Stomach (tissue), 9 donors: ENCODE data around the gene LRFN4. TPM values are rescaled to one million over a fixed set of nuclear protein-coding genes. Genes with fewer than 3 reads are reported as not detected.

Source experiments
- DNase-seq, 2 donors: peaks; one replicate each; pipeline versions ENCODE4 v3.0.0 to v3.0.0-alpha.2; 2013 to 2019
- H3K27ac ChIP-seq, 5 donors: fragments of 200-600 bp in 4 of 5; sonication (generic) in 4 of 5; one replicate each; pipeline ENCODE4 v1.5.1; 2013 to 2019; ENCODE audit warnings: mild to moderate bottlenecking in 1 of 5, moderate library complexity in 1 of 5
- H3K27me3 ChIP-seq, 3 donors: fragments of 200-600 bp; sonication (generic); one replicate each; pipeline ENCODE4 v1.5.1; 2017 to 2019; ENCODE audit warnings: mixed run types in 1 of 3
- H3K36me3 ChIP-seq, 4 donors: fragments of 200-600 bp; sonication (generic); 1 replicate in 3 of 4; 2 replicates in 1 of 4; pipeline ENCODE4 v1.5.1; 2016 to 2019
- H3K4me1 ChIP-seq, 4 donors: fragments of 200-600 bp; sonication (generic); one replicate each; pipeline ENCODE4 v1.5.1; 2016 to 2019
- H3K4me3 ChIP-seq, 4 donors: fragments of 200-600 bp; sonication (generic) in 3 of 4; one replicate each; pipeline ENCODE4 v1.5.1; 2016 to 2019; ENCODE audit warnings: mild to moderate bottlenecking in 1 of 4
- H3K9me3 ChIP-seq, 4 donors: fragments of 200-600 bp; sonication (generic); one replicate each; pipeline ENCODE4 v1.5.1; 2016 to 2019
- CTCF ChIP-seq, 7 experiments: fragments of 450-650 bp in 4 of 7; fragments of 200-600 bp in 3 of 7; sonication (generic) in 3 of 7; IDR thresholded peaks; one replicate each; pipeline ENCODE4 v1.5.1; 2016 to 2019; ENCODE audit warnings: antibody characterized with exemption in 7 of 7, control low read depth in 2 of 7, mild to moderate bottlenecking in 1 of 7
- EP300 ChIP-seq: sonication (generic); formaldehyde crosslinking; IDR thresholded peaks from one replicate; pipeline ENCODE4 v1.6.1; 2017; ENCODE audit warnings: antibody characterized with exemption
- POLR2A ChIP-seq, 4 donors: fragments of 450-650 bp; IDR thresholded peaks; one replicate each; pipeline ENCODE4 v1.6.1; 2016; ENCODE audit warnings: antibody characterized with exemption in 4 of 4, control low read depth in 2 of 4, mild to moderate bottlenecking in 1 of 4, moderate library complexity in 1 of 4
- POLR2AphosphoS5 ChIP-seq, 3 donors: sonication (generic); formaldehyde crosslinking; IDR thresholded peaks; one replicate each; pipeline ENCODE4 v1.6.1; 2016; ENCODE audit warnings: antibody characterized with exemption in 3 of 3
- WGBS, 5 donors: extraction: QIAGEN DNeasy Blood & Tissue Kit in 3 of 5; methylation state at CpG; one replicate each; pipeline versions ENCODE4 v1.1.5 to v1.1.7; 2013 to 2018; 5-methylcytosine and 5-hydroxymethylcytosine counted together
- intact Hi-C: fragments of 100-400 bp; cut with DNase I; formaldehyde crosslinking; loops from one replicate; pipeline ENCODE4 v1.15.1; 2023; ENCODE audit warnings: low total_unique reads
- polyA plus RNA-seq, 3 donors: library from polyadenylated mRNA; stranded (reverse); fragments of 200-250 nt; gene quantifications; one replicate each; pipeline ENCODE4 v1.2.3, GENCODE V29; 2013
- total RNA-seq, 5 donors: library from RNA; depleted of rRNA; stranded (reverse); fragments of >200 nt; gene quantifications; one replicate each; pipeline versions ENCODE4 v1.1.0 to v1.2.3, GENCODE V29; 2014 to 2016
- donor health status: healthy with polysubstance abuse.
- donor health status: Bipolar disorder and iron deficiency.
- donor health status: healthy.

Gene LRFN4
- total and polyA plus RNA-seq, 8 donors, result 2.1 to 37.9 (median 12.7) TPM

DNA sequence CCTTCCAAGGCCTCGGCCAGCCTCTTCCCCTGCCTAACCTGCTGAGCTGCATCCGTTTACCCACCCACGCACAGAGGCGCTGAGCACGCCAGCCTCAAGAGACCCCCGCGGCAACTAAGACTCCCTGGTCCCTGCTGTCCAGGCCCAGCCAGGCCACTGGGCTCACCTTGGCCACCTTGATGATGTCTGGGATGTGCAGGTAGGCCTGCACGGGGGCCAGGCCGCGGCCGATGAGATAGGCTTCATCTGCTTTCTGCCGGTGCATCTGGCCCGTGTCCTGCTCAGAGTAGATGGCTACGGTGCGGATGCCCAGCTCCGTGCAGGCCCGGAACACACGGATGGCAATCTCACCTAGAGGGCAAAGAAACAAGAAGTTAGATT is 14.6 kb downstream of the LRFN4 start:
- WGBS, 5 donors, result 95 to 99% (median 97%) methylated on average over 14 to 18 of the region's 18 CpGs
- no peak for TF ChIP-seq EP300
- no peak for TF ChIP-seq POLR2A (IDR thresholded peaks at IDR 0.05)
- TF ChIP-seq CTCF (IDR thresholded peaks at IDR 0.05), result no peak
- Histone ChIP-seq H3K4me1 (peaks cover 0 to 9% (median 3%) of the 10 kb centered on the region in 4 donors), H3K27ac (no peak overlapping the region), H3K27me3 (no peaks in the 10 kb centered on the region), H3K9me3 (no peaks in the 10 kb centered on the region), H3K36me3 (peaks cover 7 to 24% (median 17%) of the 10 kb centered on the region in 4 donors), H3K4me3 (no peak overlapping the region)
- no peak for DNase-seq
- intact Hi-C loops, result no loop called here

DNA sequence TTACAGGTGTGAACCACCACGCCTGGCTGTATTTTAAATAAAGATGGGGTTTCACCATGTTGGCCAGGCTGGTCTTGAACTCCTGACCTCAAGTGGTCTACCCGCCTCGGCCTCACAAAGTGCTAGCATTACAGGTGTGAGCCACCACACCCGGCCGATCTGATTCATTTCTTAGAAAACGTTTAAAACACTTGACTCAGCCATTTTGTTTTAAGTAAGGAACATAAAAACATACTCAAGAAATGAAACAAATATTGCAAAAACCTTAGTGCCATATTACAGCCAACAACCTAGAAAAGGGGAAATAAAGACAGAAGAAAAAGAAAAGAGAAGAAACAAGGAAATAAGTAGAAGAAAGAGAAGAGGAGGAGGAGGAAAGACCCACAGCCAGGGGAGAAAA is 17.4 kb downstream of the LRFN4 start:
- 83 to 90% (median 86%) methylated on average over 6 of the region's 6 CpGs for WGBS, 5 donors
- H3K4me3 ChIP-seq, result no peak overlapping the region
- DNase-seq, result no peak

DNA sequence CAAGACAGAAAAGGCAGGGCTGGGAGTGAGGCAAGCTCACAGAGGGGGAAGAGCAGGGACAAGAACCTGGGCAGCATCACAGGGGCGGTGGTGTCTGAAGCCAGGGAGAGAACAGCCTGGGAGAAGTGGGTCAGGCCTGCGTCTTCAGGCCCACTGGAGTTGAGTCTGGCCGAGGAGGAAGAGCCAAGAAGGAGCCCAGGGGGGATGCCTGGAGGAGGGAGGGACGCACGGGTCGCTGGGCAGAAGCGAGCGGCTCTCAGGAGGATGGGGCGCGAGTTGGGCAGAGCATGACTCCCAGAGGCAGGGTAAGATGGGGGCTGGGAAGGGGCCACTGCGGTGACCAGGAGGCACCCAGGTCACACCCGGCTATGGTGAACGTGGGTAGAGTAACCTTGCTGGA is 18.5 kb downstream of the LRFN4 start:
- no peak overlapping the region for H3K4me3 ChIP-seq
- TF ChIP-seq POLR2A (IDR thresholded peaks at IDR 0.05), result no peak
- TF ChIP-seq CTCF (IDR thresholded peaks at IDR 0.05), result no peak
- no peak for TF ChIP-seq EP300
- no peak for TF ChIP-seq POLR2AphosphoS5 (IDR thresholded peaks at IDR 0.05)
- intact Hi-C loops, result no loop called here
- H3K36me3 ChIP-seq, result peaks cover 3 to 14% (median 10%) of the 10 kb centered on the region in 4 donors
- DNase-seq, result no peak
- H3K27ac ChIP-seq, result no peak overlapping the region
- 85 to 92% (median 87%) methylated on average over 13 of the region's 13 CpGs for WGBS, 5 donors
- H3K27me3 ChIP-seq, result no peaks in the 10 kb centered on the region
- H3K9me3 ChIP-seq, result no peaks in the 10 kb centered on the region
- H3K4me1 ChIP-seq, result peaks cover 15 to 24% (median 20%) of the 10 kb centered on the region in 4 donors

More for the DNA sequence above, 17.4 kb downstream of the LRFN4 start:
- peaks cover 7 to 24% (median 17%) of the 10 kb centered on the region in 4 donors for H3K36me3 ChIP-seq
- H3K27ac ChIP-seq, result no peak overlapping the region
- TF ChIP-seq CTCF (IDR thresholded peaks at IDR 0.05) (no peak), EP300 (no peak), POLR2AphosphoS5 (IDR thresholded peaks at IDR 0.05) (no peak), POLR2A (IDR thresholded peaks at IDR 0.05) (no peak)
- intact Hi-C loops, result no loop called here
- no peaks in the 10 kb centered on the region for H3K9me3 ChIP-seq
- H3K27me3 ChIP-seq, result no peaks in the 10 kb centered on the region
- peaks cover 6 to 13% (median 10%) of the 10 kb centered on the region in 4 donors for H3K4me1 ChIP-seq

- H3K9me3 ChIP-seq, result no peaks in the 10 kb centered on the region
- WGBS, 5 donors, result 77 to 82% (median 81%) methylated on average over 9 of the region's 9 CpGs
- peak overlapping the region in 1 of 5 donors; percentile 18 for H3K27ac ChIP-seq
- no peaks in the 10 kb centered on the region for H3K27me3 ChIP-seq
- no peak for DNase-seq
- peaks cover 37 to 47% (median 44%) of the 10 kb centered on the region in 4 donors for H3K4me1 ChIP-seq
- intact Hi-C loops, result no loop called here
- H3K4me3 ChIP-seq, result no peak overlapping the region
- no peaks in the 10 kb centered on the region for H3K36me3 ChIP-seq
- no peak for TF ChIP-seq POLR2A (IDR thresholded peaks at IDR 0.05)
- no peak for TF ChIP-seq POLR2AphosphoS5 (IDR thresholded peaks at IDR 0.05)
- no peak for TF ChIP-seq CTCF (IDR thresholded peaks at IDR 0.05)
- TF ChIP-seq EP300, result no peak
Observed at GRCh38 chr11:66877588-66878385, 20.9 kb downstream of the LRFN4 start.
